HCEC 1CT (cell line): ENCODE measurements around the gene D2HGDH.
A peak's percentile ranks its signal among the peaks of the same experiment; 100 is the strongest.
"Not testable (repeated sequence)": the region's sequence is repeated elsewhere in the genome, so short reads cannot be mapped to it uniquely, and the experiment has no call there.

Source experiments
- DNase-seq: peaks from one replicate; pipeline ENCODE4 v3.0.0-alpha.2; 2017

D2HGDH gene

GRCh38 chr2:241771286-241772062 lies 37.0 kb downstream of the D2HGDH start:
- no peak for DNase-seq

GRCh38 chr2:241772063-241772499 lies 37.7 kb downstream of the D2HGDH start:
- DNase-seq, result no peak

- no peak for DNase-seq
Observed at GRCh38 chr2:241773511-241774418, 39.3 kb downstream of the D2HGDH start.

GRCh38 chr2:241774419-241775222 lies 40.2 kb downstream of the D2HGDH start:
- DNase-seq, result peak; percentile 69

GRCh38 chr2:241775223-241776177 lies 41.1 kb downstream of the D2HGDH start:
- no peak for DNase-seq

GRCh38 chr2:241776336-241777169 lies 42.1 kb downstream of the D2HGDH start, which contains the start of gene GAL3ST2:
Gene GAL3ST2 (plus strand): TSS chr2:241776822. CDS start chr2:241776956, 134 bp downstream.
- no peak for DNase-seq

- DNase-seq, result no peak
Observed at GRCh38 chr2:241777170-241777685, 42.8 kb downstream of the D2HGDH start.

- DNase-seq, result no peak
Observed at GRCh38 chr2:241777686-241778627, 43.5 kb downstream of the D2HGDH start.

GRCh38 chr2:241780939-241781569 lies 46.6 kb downstream of the D2HGDH start:
- no peak for DNase-seq

GRCh38 chr2:241782053-241782452 lies 47.6 kb downstream of the D2HGDH start:
- DNase-seq, result not testable (repeated sequence)

GRCh38 chr2:241788135-241788534 lies 53.7 kb downstream of the D2HGDH start:
- no peak for DNase-seq

GRCh38 chr2:241788572-241788971 lies 54.1 kb downstream of the D2HGDH start:
- no peak for DNase-seq

GRCh38 chr2:241791385-241791784 lies 57.0 kb downstream of the D2HGDH start:
- DNase-seq, result not testable (repeated sequence)

- no peak for DNase-seq
Observed at GRCh38 chr2:241793385-241793784, 59.0 kb downstream of the D2HGDH start.

GRCh38 chr2:241794250-241794823 lies 59.9 kb downstream of the D2HGDH start:
- no peak for DNase-seq

- DNase-seq, result no peak
Observed at GRCh38 chr2:241795021-241795999, 60.9 kb downstream of the D2HGDH start.

- no peak for DNase-seq
Observed at GRCh38 chr2:241796209-241796608, 61.8 kb downstream of the D2HGDH start.
